HEK293 (cell line): Measurements from ENCODE around the gene IFT80.

Experiments
- CTCF ChIP-seq: fragments of 450-650 bp; formaldehyde crosslinking; IDR thresholded peaks from 2 replicates; pipeline ENCODE4 v1.5.1; 2016; ENCODE audit warnings: missing biosample characterization, missing genetic modification characterization
- GLI4 ChIP-seq: fragments of 450-650 bp; formaldehyde crosslinking; IDR thresholded peaks from 2 replicates; pipeline ENCODE4 v1.5.1; 2016; ENCODE audit warnings: missing biosample characterization, missing genetic modification characterization
- HIC1 ChIP-seq: fragments of 450-650 bp; formaldehyde crosslinking; IDR thresholded peaks from 2 replicates; pipeline ENCODE4 v1.5.1; 2016; ENCODE audit warnings: missing biosample characterization, missing genetic modification characterization
- ZFHX2 ChIP-seq: fragments of 450-650 bp; formaldehyde crosslinking; conservative IDR thresholded peaks from 2 replicates; pipeline ENCODE4 v1.5.1; 2016; ENCODE audit warnings: missing biosample characterization, missing genetic modification characterization
- ZNF274 ChIP-seq, 2 experiments: fragments of 200-500 bp in 1 of 2; fragments of 450-650 bp in 1 of 2; sonication (Bioruptor generic) in 1 of 2; formaldehyde crosslinking in 1 of 2; IDR thresholded peaks; 2 replicates each; pipeline versions ENCODE4 v1.5.1 to v1.6.1; 2014 to 2016; ENCODE audit warnings: borderline replicate concordance in 1 of 2, inconsistent platforms in 1 of 2, low read length in 1 of 2, missing biosample characterization in 1 of 2, missing genetic modification characterization in 1 of 2
- ZNF830 ChIP-seq: fragments of 450-650 bp; IDR thresholded peaks from 2 replicates; pipeline ENCODE4 v1.5.0; 2018; ENCODE audit warnings: missing biosample characterization, missing genetic modification characterization, low read depth, mild to moderate bottlenecking, moderate library complexity

- TF ChIP-seq CTCF (tag by site-specific recombination): no peak
- no peak for TF ChIP-seq ZNF274 (IDR thresholded peaks at IDR 0.05; ENCODE audit: low read length)
- TF ChIP-seq ZNF274 (tag by site-specific recombination; IDR thresholded peaks at IDR 0.05; ENCODE audit: borderline replicate concordance): no peak
- TF ChIP-seq HIC1: no peak
- no peak for TF ChIP-seq ZFHX2 (tag by site-specific recombination)
- TF ChIP-seq ZNF830 (tag by site-specific recombination): no peak
- no peak for TF ChIP-seq GLI4 (tag by site-specific recombination)
Measured at GRCh38 chr3:160368804-160369203, 30.2 kb downstream of the IFT80 start.
